ENCODE measurements around the gene EBI3. TPM values are rescaled to one million over a fixed set of nuclear protein-coding genes. Genes with fewer than 3 reads are reported as not detected.
"Not testable (repeated sequence)": the region's sequence is repeated elsewhere in the genome, so short reads cannot be mapped to it uniquely, and the experiment has no call there.

Gene EBI3
- total RNA-seq, 1 experiment from 2014 or later = 1.4 TPM

DNA sequence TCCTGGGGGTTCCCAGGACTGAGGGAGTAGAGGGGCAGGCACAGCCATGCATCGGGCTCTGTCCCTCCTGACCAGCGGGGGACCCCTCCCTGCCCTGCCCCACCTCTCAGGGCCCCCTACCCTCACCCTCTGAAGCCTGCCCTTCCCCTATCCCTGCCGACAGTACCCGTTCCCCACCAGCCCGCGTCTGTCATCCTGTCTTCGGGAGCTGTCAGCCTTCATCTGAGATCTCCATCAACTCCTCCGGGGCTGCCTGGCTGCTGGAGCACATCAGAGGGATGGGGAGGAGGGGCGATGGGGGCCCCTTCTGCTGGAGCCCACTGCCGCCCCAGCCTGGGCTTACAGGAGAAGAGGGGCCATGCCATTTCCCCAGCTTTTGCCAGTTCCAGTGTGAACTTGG, 43.6 kb downstream of the EBI3 start:
- DNase-seq = no peak
- no CpG with 5 or more reads among the region's 10 CpGs for WGBS (ENCODE audit: extremely low coverage, insufficient read length, low lambda C conversion rate)

DNA sequence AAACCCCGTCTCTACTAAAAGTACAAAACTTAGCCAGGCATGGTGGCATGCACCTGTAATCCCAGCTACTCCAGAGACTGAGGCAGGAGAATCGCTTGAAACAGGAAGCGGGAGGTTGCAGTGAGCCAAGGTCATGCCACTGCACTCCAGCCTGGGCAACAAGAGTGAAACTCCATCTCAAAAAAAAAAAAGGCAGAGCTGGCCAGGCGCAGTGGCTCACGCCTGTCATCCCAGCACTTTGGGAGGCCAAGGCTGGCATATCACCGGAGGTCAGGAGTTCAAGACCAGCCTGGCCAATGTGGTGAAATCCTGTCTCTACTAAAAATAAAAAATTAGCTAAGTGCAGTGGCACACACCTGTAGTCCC, 45.0 kb downstream of the EBI3 start:
- H4K5ac ChIP-seq (ENCODE audit: insufficient read length, low read depth, low read length); H3K23me2 ChIP-seq (ENCODE audit: insufficient read length, low read depth, low read length, poor library complexity, severe bottlenecking); H3K14ac ChIP-seq (ENCODE audit: insufficient read depth, low read length); H3K79me2 ChIP-seq (ENCODE audit: insufficient read depth, low read length); H3K9ac ChIP-seq (ENCODE audit: extremely low read depth, insufficient read length, low read length); DNase-seq; H4K91ac ChIP-seq (ENCODE audit: insufficient read length, low read depth, low read length); H3K27me3 ChIP-seq (ENCODE audit: insufficient read depth, low read length); H3T11ph ChIP-seq (ENCODE audit: low read length); H2AK5ac ChIP-seq (ENCODE audit: insufficient read length, low read length); H3K9me3 Mint-ChIP-seq; H2AFZ ChIP-seq (ENCODE audit: low read length); H4K20me1 ChIP-seq (ENCODE audit: control insufficient read depth, insufficient read depth, insufficient read length); H2BK5ac ChIP-seq (ENCODE audit: insufficient read length, low read length); H3K27ac ChIP-seq (ENCODE audit: insufficient read length, low read depth, low read length); H3K4me2 ChIP-seq (ENCODE audit: insufficient read depth, insufficient read length, low read length); H3K18ac ChIP-seq (ENCODE audit: insufficient read length, low read depth, low read length); H2BK120ac ChIP-seq (ENCODE audit: low read depth, low read length, poor library complexity, severe bottlenecking); H3K4me3 Mint-ChIP-seq; H2BK15ac ChIP-seq (ENCODE audit: low read depth, low read length); H4K8ac ChIP-seq (replicated peaks; ENCODE audit: insufficient read length, low read depth, low read length); H3K4ac ChIP-seq (ENCODE audit: low read depth, low read length); H2BK20ac ChIP-seq (ENCODE audit: low read depth, low read length, poor library complexity, severe bottlenecking); H3K4me1 ChIP-seq (ENCODE audit: insufficient read depth, low read length); H3K56ac ChIP-seq (ENCODE audit: insufficient read length, low read depth, low read length); H3K9me3 ChIP-seq (ENCODE audit: control insufficient read depth, low read depth, low read length); H2BK12ac ChIP-seq (ENCODE audit: insufficient read length, low read depth, low read length); H3K27ac Mint-ChIP-seq; H3K79me1 ChIP-seq (ENCODE audit: insufficient read depth, low read depth, low read length, poor library complexity, severe bottlenecking); H3K23ac ChIP-seq (ENCODE audit: insufficient read length, low read depth, low read length): not testable (repeated sequence)
- H3K36me3 Mint-ChIP-seq (ENCODE audit: insufficient read depth in 1 of 3, low read depth in 3 of 3) = peaks cover 0 to 15% (median 3%) of the 10 kb centered on the region in 3 experiments; a peak in 5 of 7 replicates
- WGBS (ENCODE audit: extremely low coverage, insufficient read length, low lambda C conversion rate) = no CpG with 5 or more reads among the region's 6 CpGs
- peaks cover 5 to 12% of the 10 kb centered on the region in 2 experiments for H3K4me1 Mint-ChIP-seq
- H3K27me3 Mint-ChIP-seq (ENCODE audit: low read depth) = peaks cover 22% of the 10 kb centered on the region

More for the DNA sequence above, 43.6 kb downstream of the EBI3 start:
- Histone ChIP-seq H3K79me2 (ENCODE audit: insufficient read depth, low read length) (no peaks in the 10 kb centered on the region), H2AFZ (ENCODE audit: low read length) (no peak overlapping the region), H2AK5ac (ENCODE audit: insufficient read length, low read length) (no peak overlapping the region), H3K23me2 (ENCODE audit: insufficient read length, low read depth, low read length, poor library complexity, severe bottlenecking) (no peaks in the 10 kb centered on the region), H4K91ac (ENCODE audit: insufficient read length, low read depth, low read length) (no peak overlapping the region), H4K8ac (replicated peaks; ENCODE audit: insufficient read length, low read depth, low read length) (no peak overlapping the region), H2BK12ac (ENCODE audit: insufficient read length, low read depth, low read length) (no peak overlapping the region), H3K4ac (ENCODE audit: low read depth, low read length) (no peak overlapping the region), H3T11ph (ENCODE audit: low read length) (no peak overlapping the region), H2BK20ac (ENCODE audit: low read depth, low read length, poor library complexity, severe bottlenecking) (no peak overlapping the region), H4K20me1 (ENCODE audit: control insufficient read depth, insufficient read depth, insufficient read length) (no peaks in the 10 kb centered on the region), H3K27ac (ENCODE audit: insufficient read length, low read depth, low read length) (no peak overlapping the region), H3K79me1 (ENCODE audit: insufficient read depth, low read depth, low read length, poor library complexity, severe bottlenecking) (no peaks in the 10 kb centered on the region), H3K4me1 (ENCODE audit: insufficient read depth, low read length) (no peaks in the 10 kb centered on the region), H2BK120ac (ENCODE audit: low read depth, low read length, poor library complexity, severe bottlenecking) (no peak overlapping the region), H2BK5ac (ENCODE audit: insufficient read length, low read length) (no peak overlapping the region), H3K56ac (ENCODE audit: insufficient read length, low read depth, low read length) (no peak overlapping the region), H3K18ac (ENCODE audit: insufficient read length, low read depth, low read length) (no peak overlapping the region), H3K9me3 (ENCODE audit: control insufficient read depth, low read depth, low read length) (no peaks in the 10 kb centered on the region), H3K14ac (ENCODE audit: insufficient read depth, low read length) (no peak overlapping the region), H3K23ac (ENCODE audit: insufficient read length, low read depth, low read length) (no peak overlapping the region), H2BK15ac (ENCODE audit: low read depth, low read length) (no peak overlapping the region), H4K5ac (ENCODE audit: insufficient read length, low read depth, low read length) (no peak overlapping the region), H3K27me3 (ENCODE audit: insufficient read depth, low read length) (no peaks in the 10 kb centered on the region), H3K4me2 (ENCODE audit: insufficient read depth, insufficient read length, low read length) (no peak overlapping the region), H3K9ac (ENCODE audit: extremely low read depth, insufficient read length, low read length) (no peak overlapping the region)
- Mint-ChIP-seq H3K36me3 (ENCODE audit: insufficient read depth in 1 of 3, low read depth in 3 of 3) (peaks cover 5 to 23% (median 9%) of the 10 kb centered on the region in 3 experiments; a peak in 6 of 7 replicates), H3K9me3 (no peaks in the 10 kb centered on the region), H3K27ac (peak overlapping the region in 1 of 3 experiments; percentile 90; a peak in 1 of 7 replicates), H3K4me1 (peaks cover 3 to 5% of the 10 kb centered on the region in 2 experiments), H3K27me3 (ENCODE audit: low read depth) (peaks cover 11% of the 10 kb centered on the region), H3K4me3 (no peak overlapping the region)
- TF ChIP-seq, protein P1, sequence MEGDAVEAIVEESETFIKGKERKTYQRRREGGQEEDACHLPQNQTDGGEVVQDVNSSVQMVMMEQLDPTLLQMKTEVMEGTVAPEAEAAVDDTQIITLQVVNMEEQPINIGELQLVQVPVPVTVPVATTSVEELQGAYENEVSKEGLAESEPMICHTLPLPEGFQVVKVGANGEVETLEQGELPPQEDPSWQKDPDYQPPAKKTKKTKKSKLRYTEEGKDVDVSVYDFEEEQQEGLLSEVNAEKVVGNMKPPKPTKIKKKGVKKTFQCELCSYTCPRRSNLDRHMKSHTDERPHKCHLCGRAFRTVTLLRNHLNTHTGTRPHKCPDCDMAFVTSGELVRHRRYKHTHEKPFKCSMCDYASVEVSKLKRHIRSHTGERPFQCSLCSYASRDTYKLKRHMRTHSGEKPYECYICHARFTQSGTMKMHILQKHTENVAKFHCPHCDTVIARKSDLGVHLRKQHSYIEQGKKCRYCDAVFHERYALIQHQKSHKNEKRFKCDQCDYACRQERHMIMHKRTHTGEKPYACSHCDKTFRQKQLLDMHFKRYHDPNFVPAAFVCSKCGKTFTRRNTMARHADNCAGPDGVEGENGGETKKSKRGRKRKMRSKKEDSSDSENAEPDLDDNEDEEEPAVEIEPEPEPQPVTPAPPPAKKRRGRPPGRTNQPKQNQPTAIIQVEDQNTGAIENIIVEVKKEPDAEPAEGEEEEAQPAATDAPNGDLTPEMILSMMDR (conservative IDR thresholded peaks at IDR 0.05) = no peak
